ENCODE measurements around the gene DBT.
"Not testable (repeated sequence)": the region's sequence is repeated elsewhere in the genome, so short reads cannot be mapped to it uniquely, and the experiment has no call there.

DBT gene

DNA sequence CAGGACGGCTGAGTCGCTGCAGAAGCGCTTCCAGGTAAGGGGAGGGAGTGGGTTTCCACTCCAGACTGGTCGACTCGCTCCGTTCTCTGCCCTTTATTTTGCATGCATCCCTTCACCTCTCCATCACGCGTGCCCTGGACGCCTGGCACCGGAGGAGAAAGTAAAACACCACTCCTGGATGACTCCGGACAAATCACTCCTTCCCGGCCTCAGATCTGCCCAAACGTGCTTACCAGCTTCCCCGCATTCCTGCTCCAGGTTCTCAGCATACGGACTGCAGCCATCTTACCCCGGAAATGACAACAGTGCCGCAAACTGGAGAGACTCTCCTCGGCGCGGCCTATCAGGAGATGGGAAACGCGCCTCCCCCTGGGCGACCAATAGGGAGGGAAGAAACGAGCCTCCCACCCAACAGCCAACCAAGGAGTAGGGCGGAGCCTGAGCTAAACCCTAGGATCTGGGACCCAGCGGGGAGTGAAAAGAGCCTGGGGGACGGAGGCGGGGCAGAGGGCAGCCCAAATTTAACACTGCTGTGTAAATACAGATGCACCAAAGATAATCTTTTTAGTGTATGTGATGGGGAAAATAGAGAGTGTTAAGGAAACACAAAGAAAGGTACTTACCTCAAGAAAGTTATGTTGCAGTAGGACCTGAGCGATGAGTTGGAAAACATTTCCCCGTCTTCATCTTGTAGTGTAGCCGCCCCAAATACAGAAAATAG is at the start of gene DBT:
Gene DBT (minus strand): TSS at position 298 of the 721 bp plus-strand sequence. CDS start 14 bp downstream, at position 284.
- DNase-seq (ENCODE audit: low read depth, low spot score) = peak; percentile 87

DNA sequence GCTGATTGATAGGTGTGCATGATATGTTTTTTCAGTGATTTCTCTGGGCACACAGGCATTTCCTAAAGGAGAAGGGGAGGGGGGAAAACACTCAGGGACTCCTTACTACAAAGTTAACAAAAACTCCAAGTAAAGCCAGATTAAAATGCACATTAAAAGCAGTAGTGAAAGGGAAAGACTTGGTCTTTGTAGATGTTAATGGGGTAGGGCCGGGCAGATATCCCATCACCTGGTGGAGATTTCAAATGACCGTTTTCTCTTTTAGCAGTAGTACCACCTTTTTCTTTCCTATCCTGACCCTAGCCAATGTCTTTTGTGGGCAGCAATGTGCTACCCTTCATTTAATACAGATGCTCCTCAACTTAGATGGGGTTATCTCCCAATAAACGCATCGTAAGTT is 48.9 kb upstream of the DBT start:
- DNase-seq (ENCODE audit: low read depth, low spot score) = no peak

DNA sequence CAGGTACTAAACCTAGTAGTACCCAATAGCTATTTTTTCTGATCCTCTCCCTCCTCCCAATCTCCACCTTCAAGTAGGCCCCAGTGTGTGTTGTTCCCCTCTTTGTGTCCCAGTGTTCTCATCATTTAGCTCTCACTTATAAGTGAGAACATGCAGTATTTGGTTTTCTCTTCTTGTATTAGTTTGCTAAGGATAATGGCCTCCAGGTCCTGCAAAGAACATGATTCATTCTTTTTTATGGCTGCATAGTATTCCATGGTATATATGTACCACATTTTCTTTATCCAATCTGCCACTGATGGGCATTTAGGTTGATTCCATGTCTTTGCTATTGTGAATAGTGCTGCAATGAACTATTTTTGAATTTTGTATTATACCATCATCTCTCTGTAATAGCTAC is 47.4 kb upstream of the DBT start:
- DNase-seq (ENCODE audit: low read depth, low spot score) = not testable (repeated sequence)

DNA sequence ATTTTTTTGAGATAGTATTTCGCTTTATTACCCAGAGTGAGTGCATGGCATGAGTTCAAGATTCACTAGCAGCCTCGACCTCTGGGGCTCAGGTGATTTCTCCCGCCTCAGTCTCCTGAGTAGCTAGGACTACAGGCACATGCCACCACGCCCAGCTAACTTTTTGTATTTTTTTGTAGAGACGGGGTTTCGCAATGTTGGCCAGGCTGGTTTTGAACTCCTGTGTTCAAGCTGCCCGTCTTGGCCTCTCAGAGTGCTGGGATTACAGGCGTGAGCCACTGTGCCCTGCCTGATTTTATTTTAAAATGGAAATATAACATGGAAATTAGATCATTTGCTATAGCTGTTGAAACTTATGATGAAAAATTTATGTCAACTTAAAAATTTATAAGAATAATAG is 46.5 kb upstream of the DBT start:
- no peak for DNase-seq (ENCODE audit: low read depth, low spot score)

DNA sequence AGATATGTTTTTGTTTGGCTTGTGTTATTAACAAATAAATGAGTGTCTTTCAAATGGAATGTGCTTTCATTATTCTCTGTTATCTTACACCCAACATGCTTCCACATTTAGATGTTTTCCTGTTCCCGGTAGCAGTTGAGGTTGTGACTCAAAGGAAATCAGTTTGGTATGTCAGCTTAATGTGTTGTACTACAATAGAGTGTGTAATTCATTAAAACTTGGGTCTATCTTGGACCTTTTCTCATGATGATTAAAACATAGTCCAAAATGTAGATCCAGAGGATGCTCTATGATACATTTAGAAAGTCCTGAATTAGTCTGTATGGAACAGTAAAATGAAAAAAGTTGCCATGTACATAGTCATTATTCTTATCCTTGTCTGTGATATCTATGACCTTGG is 43.1 kb upstream of the DBT start:
- DNase-seq (ENCODE audit: low read depth, low spot score) = no peak

DNA sequence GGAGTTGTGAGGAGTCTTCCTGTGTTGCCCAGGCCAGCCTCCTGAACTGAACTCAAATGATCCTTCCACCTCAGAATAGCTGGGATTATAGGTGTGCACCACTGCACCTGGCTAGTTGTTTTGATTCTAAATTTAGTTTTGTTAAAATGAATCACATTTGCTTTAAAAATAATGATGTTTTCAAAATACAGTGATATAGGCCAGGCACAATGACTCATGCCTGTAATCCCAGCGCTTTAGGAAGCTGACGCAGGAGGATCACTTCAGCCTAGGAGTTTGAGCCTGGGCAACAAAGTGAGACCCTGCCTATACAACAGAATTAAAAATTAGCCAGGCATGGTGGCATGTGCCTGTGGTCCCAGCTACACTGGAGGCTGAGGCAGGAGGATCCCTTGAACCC is 40.7 kb upstream of the DBT start:
- DNase-seq (ENCODE audit: low read depth, low spot score) = no peak

DNA sequence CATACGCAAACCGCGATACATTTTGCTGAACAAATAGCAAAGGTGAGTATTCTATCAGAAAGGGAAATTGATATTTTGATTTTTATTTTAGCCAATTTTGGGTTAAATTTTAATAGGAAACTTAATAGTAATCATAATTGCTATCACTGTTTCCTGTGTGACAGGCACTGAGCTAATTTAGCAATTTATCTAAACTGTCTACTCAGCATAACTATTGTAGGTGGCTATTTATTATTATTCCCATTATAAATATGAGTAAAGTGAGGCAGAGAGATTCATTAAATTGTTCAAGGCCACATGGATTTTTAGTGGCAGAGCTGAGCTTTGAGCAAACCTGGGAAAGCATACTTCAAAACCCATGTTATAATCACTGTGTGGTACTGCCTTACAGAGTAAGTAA is 37.5 kb upstream of the DBT start:
- no peak for DNase-seq (ENCODE audit: low read depth, low spot score)

DNA sequence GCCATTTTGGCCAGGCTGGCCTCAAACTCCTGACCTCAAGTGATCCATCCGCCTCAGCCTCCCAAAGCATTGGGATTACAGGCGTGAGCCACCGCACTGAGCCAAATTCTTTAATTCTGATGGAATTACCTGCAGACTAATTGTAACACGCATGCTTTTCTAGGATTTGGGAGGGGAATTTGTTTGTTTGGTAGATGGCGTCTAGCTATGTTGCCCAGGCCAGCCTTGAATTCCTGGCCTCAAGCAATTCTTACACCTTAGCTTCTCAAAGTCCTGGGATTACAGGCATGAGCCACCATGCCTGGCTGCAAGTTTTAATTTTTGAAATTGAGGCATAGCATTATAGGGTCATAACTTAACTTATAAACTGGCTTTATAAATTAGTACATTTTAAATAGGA is 35.0 kb upstream of the DBT start:
- DNase-seq (ENCODE audit: low read depth, low spot score) = no peak

DNA sequence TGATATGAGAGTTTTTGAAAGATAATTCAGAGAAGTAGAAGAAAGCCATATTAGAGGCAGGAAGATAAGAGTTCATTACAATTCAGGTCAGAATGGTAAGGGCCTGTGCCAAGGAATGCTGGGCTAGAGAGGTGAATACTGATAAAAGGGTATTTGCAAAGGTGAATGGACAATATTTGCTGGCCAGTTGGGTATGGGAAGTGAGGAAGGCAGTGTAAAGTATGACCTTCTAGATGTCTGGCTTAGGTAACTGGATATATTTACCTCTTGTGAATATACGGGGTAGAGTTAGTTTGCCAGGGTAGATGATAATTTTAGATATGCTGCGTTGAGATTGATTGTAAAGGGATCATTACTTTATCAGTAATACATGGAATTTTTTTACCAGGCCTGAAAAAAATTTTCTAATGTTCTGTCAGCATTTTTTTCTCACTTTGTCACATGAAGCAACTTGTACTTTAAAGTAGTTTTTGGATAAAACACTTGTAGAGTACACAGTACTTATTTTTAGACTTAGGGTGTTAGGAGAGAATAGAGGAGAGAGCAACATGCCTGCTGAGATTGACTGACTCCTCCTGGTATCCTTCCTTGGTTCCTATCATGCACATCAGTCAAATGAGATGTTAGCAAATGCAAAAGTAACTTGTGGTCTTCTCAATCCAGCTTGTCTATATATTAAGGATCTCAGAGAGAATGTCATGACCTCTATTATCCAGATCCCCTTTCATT is 30.5 kb upstream of the DBT start:
- DNase-seq (ENCODE audit: low read depth, low spot score) = no peak

DNA sequence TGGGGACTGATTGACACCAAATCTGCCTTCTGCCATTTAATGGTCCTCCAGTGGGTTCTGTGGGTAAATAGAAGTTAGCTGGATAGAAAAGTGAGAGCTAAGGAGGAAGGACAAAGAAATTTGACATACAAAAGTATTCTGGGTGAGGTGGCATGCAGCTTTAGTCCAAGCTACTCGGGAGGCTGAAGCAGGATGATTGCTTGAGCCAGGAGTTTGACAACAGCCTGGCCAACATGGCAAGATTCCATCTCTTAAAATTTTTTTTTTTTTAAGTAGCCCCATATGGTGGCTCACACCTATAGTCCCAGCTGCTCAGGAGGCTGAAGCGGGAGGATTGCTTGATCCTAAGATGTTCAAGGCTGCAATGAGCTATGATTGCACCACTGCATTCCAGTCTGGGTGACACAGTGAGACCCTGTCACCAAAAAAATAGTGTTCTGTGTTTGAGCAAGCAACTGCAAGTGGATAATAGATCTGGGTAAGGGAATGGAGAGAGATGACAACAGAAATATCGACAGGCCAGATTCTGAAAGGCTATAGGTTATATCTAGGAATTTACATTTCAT is 29.8 kb upstream of the DBT start:
- DNase-seq (ENCODE audit: low read depth, low spot score) = no peak

DNA sequence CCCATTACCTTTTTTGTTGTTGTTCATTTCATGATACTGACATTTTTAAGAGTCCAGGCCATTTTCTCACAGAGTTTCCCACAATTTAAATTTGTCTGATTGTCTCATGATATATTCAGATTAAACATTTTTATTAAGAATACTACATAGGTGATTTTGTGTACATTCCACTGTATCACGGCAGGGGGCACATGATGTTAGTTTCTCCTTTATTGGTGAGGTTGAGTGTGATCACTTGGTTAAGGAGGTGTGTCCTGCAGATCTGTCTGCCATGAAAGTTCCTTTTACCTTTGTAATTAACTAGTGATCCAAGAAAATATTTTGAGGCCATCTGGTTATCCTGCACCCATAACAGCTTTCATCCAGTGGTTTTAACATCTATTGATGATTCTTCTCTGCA is 28.2 kb upstream of the DBT start:
- no peak for DNase-seq (ENCODE audit: low read depth, low spot score)

DNA sequence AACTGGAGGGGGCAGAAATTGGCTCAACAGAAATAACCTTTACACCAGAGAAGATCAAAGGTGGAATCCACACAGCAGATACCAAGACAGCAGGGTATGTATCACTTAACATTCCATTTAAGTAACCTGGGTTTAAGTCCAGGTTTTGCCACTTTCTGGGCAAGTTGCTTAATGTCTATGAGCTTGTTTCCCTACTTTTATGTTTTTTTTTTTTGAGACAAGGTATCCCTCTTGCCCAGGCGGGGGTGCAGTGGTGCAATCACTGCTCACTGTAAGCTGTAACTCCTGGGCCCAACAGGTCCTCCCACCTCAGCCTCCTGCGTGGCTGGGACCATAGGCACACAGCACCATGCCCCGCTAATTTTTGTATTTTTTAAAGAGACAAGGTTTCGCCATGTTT is 18.6 kb upstream of the DBT start:
- no peak for DNase-seq (ENCODE audit: low read depth, low spot score)

DNA sequence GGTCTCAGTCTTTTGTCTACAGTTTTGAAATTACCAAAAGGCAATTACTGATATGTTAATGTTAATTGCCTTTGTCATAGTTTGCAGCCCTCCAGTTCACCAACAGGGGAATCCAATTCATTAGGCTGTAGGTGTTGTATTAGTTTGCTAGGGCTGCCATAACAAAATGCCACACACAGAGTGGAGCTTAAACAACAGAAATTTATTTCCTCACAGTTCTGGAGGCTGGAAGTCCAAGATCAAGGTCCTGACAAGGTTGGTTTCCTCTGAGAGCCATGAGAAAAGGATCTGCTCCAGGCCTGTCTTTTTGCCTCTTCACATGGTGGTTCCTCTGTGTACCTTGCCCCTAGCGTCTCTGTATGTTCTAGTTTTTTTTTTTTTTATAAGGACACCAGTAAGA is 17.6 kb upstream of the DBT start:
- no peak for DNase-seq (ENCODE audit: low read depth, low spot score)

DNA sequence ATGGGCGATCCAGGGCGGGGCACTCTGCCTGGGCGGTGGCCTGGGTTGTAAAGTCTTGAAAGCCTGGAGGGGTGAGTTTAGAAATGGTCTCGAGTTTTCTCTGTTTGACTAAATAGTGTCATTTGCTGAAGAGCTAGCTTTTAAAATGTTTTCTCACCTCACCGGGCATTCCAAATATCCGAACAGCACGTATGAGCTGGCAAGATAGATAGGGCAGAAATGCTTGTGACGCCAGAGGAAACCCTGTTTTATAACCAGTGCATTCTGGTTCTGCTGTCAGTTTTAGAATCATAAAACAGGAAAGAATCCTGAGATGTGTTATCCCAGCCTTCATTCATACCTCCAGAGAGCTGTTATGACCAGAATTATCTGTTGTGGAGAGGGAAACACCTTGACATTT is 17.1 kb upstream of the DBT start:
- DNase-seq (ENCODE audit: low read depth, low spot score) = no peak

DNA sequence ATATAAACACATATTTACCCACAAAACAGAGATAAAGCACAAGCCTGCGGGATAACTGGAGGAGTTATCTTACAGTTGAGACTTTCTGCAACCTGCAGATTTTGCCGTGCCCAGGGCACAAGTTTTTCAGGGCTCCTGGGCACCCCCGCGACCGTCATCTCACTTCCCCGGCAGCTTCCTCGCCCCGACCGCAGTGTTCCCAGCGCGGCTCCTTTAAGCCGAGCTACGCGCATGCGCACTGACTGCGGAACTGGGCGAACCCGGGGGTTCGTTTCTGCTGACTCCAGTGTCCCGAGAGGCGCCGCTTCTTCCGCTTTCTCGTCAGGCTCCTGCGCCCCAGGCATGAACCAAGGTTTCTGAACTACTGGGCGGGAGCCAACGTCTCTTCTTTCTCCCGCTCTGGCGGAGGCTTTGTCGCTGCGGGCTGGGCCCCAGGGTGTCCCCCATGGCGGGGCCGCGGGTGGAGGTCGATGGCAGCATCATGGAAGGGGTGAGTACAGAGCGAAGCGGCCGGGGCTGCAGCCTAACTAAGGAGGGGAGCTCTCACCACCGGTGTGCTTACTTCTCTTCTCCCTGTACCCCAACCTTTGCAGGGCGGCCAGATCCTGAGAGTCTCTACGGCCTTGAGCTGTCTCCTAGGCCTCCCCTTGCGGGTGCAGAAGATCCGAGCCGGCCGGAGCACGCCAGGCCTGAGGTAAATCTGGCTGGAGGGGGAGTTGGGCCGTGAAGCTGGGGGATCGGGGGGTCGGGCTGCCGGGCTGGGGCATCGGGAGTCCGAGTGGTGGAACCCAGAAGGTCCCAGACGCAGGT is 16.5 kb upstream of the DBT start, which contains the start of gene RTCA:
Gene RTCA (plus strand): TSS at position 286 of the 810 bp plus-strand sequence. CDS start 160 bp downstream, at position 446.
- peak; percentile 86 for DNase-seq (ENCODE audit: low read depth, low spot score)

DNA sequence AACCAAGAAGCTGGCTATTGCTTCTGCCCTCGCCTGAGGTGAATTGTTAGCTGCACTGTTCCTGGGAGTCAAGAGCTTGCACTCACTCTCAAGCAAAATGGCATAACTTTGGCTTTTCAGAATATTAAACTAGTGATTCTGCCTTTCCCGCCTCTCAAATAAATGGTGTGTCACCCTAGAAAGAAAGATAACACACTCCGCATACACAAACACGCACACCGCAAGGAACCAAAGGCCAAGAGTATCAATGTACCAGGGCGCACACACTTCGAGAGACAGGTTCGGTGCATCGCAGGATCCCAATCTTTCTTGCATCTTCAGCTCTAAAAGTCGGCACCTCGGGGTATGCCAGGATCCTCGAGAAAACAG is 15.9 kb upstream of the DBT start:
- DNase-seq (ENCODE audit: low read depth, low spot score) = no peak

DNA sequence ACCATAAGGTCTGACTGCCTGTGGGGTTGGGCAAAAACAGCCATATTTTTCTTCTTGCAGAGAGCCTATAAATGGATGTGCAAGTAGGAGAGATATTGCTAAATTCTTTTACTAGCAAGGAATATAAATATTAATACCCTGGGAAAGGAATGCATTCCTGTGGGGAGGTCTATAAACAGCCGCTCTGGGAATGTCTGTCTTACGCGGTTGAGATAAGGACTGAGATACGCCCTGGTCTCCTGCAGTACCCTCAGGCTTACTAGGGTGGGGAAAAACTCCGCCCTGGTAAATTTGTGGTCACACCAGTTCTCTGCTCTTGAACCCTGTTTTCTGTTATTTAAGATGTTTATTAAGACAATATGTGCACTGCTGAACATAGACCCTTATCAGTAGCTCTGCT is 14.4 kb upstream of the DBT start:
- not testable (repeated sequence) for DNase-seq (ENCODE audit: low read depth, low spot score)

DNA sequence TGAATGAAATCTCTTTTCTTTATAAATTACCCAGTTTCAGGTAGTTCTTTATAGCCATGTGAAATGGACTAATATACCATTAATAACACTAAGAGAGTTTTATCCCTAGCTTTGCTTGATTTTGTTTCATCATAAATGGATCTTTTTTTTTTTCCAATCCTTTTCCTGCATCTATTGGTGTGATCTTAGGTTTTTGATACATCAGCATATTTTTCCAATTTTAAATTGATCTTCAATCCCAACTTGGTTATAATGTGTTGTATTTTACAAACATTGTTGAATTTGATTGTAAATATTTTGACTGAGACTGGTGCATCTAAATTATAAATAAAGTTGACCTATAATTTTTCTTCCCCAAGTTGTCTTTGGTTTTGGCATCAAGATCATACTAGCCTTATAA is 12.1 kb upstream of the DBT start:
- no peak for DNase-seq (ENCODE audit: low read depth, low spot score)

DNA sequence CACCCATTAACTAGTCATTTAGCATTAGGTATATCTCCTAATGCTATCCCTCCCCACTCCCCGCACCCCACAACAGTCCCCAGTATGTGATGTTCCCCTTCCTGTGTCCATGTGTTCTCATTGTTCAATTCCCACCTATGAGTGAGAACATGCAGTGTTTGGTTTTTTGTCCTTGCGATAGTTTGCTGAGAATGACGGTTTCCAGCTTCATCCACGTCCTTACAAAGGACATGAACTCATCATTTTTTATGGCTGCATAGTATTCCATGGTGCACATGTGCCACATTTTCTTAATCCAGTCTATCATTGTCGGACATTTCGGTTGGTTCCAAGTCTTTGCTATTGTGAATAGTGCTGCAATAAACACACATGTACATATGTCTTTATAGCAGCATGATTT is 8.8 kb upstream of the DBT start:
- DNase-seq (ENCODE audit: low read depth, low spot score) = not testable (repeated sequence)

DNA sequence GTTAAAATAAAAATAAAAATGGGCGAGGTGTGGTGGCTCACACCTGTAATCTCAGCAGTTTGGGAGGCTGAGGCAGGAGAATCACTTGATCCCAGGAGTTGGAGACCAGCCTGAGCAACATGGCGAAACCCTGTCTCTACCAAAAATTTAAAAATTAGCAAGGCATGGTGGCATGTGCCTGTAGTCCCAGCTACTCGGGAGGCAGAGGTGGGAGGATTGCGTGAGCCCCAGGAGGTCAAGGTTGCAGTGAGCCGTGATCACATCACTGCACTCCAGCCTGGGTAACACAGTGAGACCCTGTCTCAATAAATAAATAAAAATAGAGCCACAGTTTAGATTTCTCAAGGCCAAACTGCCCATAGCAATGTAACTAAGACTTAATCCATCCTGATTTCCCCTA is 6.6 kb upstream of the DBT start:
- DNase-seq (ENCODE audit: low read depth, low spot score) = not testable (repeated sequence)

DNA sequence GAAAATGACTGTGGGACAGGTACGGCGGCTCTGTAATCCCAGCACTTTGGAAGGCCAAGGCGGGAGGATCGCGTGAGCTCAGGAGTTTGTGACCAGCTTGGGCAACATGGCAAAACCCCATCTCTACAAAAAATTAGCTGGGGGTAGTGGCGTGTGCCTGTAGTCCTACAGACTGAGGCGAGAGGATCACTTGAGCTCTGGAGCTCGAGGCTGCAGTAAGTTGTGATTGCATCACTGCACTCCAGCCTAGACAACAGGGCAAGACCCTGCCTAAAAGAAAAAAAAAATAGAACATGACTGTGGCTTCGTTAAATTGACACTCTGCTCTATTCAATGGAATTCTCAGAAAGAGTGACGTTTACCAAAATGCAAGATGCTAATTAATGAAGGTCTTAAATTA is 3.9 kb upstream of the DBT start:
- no peak for DNase-seq (ENCODE audit: low read depth, low spot score)

DNA sequence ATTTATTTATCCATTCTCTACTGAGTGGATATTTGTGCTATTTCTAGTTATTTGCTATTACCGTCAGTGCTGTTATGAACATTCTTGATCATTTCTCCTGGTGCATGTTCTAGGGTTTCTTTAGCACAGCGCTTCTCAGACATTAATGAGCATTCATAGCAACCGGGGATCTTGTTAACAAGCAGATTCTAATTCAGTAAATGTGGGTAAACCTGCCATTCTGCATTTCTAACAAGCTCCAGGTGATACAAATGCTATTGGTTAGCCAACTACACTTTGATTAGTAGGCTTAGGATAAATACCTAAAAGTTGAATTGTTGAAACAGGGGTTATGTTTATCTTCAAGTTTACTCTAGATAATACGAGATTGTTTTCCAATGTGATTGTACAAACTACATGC is 3.3 kb upstream of the DBT start:
- no peak for DNase-seq (ENCODE audit: low read depth, low spot score)
